ENCODE measurements around the gene UBC. TPM values are rescaled to one million over a fixed set of nuclear protein-coding genes. Genes with fewer than 3 reads are reported as not detected.

Gene UBC
- total and polyA plus RNA-seq, 9 of the 15 experiments (the other 6 are each of a cell fraction or from before 2014, with no cell fraction given): 533 to 1,153 (median 813) TPM

DNA sequence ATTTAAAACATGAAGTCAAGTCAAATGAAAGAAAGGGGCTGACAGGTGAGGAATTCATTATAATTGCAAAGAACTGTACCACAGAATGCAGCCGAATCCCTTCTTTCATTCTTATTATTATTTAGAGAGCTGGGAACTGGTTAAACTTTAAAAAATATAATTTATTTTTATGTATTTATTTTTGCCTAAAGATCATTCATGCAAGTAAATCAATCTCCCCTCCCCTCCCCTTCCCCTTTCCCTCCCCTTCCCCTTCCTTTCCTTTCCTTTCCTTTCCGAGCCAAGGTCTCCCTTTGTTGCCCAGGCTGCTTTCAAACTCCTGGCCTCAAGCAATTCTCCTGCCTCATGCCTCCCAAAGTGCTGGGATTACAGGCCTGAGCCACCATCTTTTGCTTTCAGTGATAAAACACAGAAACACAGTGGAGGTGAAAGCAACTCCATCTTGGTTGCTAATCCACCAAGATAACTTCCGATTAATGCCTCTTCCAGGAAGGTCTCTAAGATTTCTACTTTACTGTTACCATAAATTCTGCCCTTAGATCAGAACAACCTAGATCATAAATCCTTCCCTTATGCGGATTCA, 6.0 kb upstream of the UBC start (continued):
- TF ChIP-seq NKRF (IDR thresholded peaks at IDR 0.05; ENCODE audit: borderline replicate concordance): no peak
- TF ChIP-seq ZNF780A (CRISPR knock-in tag; IDR thresholded peaks at IDR 0.05): no peak
- TF ChIP-seq PHTF2 (CRISPR knock-in tag; IDR thresholded peaks at IDR 0.05): no peak
- TF ChIP-seq SMAD3 (CRISPR knock-in tag; conservative IDR thresholded peaks at IDR 0.05): no peak
- no peak for TF ChIP-seq RBM34 (IDR thresholded peaks at IDR 0.05; ENCODE audit: borderline replicate concordance, insufficient read depth, low read length)
- TF ChIP-seq CHD2 (IDR thresholded peaks at IDR 0.05; ENCODE audit: low read depth, low read length): no peak
- no peak for TF ChIP-seq ZC3H11A (IDR thresholded peaks at IDR 0.05; ENCODE audit: low read depth, low read length)
- TF ChIP-seq SAP30 (IDR thresholded peaks at IDR 0.05; ENCODE audit: borderline replicate concordance, insufficient read depth, low read depth, low read length, poor library complexity, severe bottlenecking): no peak
- TF ChIP-seq, protein P1, sequence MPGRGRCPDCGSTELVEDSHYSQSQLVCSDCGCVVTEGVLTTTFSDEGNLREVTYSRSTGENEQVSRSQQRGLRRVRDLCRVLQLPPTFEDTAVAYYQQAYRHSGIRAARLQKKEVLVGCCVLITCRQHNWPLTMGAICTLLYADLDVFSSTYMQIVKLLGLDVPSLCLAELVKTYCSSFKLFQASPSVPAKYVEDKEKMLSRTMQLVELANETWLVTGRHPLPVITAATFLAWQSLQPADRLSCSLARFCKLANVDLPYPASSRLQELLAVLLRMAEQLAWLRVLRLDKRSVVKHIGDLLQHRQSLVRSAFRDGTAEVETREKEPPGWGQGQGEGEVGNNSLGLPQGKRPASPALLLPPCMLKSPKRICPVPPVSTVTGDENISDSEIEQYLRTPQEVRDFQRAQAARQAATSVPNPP (IDR thresholded peaks at IDR 0.05; ENCODE audit: borderline replicate concordance, insufficient read depth, insufficient read length): no peak
- 0 out of 2 replicates have a peak, but pooled peaks have one; percentile 57 for TF ChIP-seq ZNF395 (CRISPR knock-in tag; IDR thresholded peaks at IDR 0.05)
- no peak for TF ChIP-seq ZNF584 (CRISPR knock-in tag; IDR thresholded peaks at IDR 0.05; ENCODE audit: low read depth)
- TF ChIP-seq, protein P2, sequence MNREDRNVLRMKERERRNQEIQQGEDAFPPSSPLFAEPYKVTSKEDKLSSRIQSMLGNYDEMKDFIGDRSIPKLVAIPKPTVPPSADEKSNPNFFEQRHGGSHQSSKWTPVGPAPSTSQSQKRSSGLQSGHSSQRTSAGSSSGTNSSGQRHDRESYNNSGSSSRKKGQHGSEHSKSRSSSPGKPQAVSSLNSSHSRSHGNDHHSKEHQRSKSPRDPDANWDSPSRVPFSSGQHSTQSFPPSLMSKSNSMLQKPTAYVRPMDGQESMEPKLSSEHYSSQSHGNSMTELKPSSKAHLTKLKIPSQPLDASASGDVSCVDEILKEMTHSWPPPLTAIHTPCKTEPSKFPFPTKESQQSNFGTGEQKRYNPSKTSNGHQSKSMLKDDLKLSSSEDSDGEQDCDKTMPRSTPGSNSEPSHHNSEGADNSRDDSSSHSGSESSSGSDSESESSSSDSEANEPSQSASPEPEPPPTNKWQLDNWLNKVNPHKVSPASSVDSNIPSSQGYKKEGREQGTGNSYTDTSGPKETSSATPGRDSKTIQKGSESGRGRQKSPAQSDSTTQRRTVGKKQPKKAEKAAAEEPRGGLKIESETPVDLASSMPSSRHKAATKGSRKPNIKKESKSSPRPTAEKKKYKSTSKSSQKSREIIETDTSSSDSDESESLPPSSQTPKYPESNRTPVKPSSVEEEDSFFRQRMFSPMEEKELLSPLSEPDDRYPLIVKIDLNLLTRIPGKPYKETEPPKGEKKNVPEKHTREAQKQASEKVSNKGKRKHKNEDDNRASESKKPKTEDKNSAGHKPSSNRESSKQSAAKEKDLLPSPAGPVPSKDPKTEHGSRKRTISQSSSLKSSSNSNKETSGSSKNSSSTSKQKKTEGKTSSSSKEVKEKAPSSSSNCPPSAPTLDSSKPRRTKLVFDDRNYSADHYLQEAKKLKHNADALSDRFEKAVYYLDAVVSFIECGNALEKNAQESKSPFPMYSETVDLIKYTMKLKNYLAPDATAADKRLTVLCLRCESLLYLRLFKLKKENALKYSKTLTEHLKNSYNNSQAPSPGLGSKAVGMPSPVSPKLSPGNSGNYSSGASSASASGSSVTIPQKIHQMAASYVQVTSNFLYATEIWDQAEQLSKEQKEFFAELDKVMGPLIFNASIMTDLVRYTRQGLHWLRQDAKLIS (CRISPR knock-in tag; IDR thresholded peaks at IDR 0.05): 0 out of 2 replicates have a peak, but pooled peaks have one; percentile 47
- TF ChIP-seq FOXA1 (IDR thresholded peaks at IDR 0.05; ENCODE audit: borderline replicate concordance): no peak
- TF ChIP-seq, protein P3, sequence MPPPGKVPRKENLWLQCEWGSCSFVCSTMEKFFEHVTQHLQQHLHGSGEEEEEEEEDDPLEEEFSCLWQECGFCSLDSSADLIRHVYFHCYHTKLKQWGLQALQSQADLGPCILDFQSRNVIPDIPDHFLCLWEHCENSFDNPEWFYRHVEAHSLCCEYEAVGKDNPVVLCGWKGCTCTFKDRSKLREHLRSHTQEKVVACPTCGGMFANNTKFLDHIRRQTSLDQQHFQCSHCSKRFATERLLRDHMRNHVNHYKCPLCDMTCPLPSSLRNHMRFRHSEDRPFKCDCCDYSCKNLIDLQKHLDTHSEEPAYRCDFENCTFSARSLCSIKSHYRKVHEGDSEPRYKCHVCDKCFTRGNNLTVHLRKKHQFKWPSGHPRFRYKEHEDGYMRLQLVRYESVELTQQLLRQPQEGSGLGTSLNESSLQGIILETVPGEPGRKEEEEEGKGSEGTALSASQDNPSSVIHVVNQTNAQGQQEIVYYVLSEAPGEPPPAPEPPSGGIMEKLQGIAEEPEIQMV (tag; conservative IDR thresholded peaks at IDR 0.05; ENCODE audit: low read depth): peak; percentile 26; the same call in 1 of the 2 replicates
- 0 out of 2 replicates have a peak, but pooled peaks have one; percentile 19 for TF ChIP-seq ILK (tag; IDR thresholded peaks at IDR 0.05; ENCODE audit: borderline replicate concordance, low read depth)
- no peak for TF ChIP-seq HDAC2 (IDR thresholded peaks at IDR 0.05)
- TF ChIP-seq FOSL1 (tag; conservative IDR thresholded peaks at IDR 0.05): peak; percentile 18; the same call in 1 of the 2 replicates

Data from K562 (cell line).